ENCODE measurements around the gene SLC4A1. TPM values are rescaled to one million over a fixed set of nuclear protein-coding genes. Genes with fewer than 3 reads are reported as not detected.
A peak's percentile ranks its signal among the peaks of the same experiment; 100 is the strongest.

Gene SLC4A1
- total and polyA plus RNA-seq, 2 of the 13 experiments (the other 11 are each of a cell fraction or from before 2014, with no cell fraction given), result not detected

DNA sequence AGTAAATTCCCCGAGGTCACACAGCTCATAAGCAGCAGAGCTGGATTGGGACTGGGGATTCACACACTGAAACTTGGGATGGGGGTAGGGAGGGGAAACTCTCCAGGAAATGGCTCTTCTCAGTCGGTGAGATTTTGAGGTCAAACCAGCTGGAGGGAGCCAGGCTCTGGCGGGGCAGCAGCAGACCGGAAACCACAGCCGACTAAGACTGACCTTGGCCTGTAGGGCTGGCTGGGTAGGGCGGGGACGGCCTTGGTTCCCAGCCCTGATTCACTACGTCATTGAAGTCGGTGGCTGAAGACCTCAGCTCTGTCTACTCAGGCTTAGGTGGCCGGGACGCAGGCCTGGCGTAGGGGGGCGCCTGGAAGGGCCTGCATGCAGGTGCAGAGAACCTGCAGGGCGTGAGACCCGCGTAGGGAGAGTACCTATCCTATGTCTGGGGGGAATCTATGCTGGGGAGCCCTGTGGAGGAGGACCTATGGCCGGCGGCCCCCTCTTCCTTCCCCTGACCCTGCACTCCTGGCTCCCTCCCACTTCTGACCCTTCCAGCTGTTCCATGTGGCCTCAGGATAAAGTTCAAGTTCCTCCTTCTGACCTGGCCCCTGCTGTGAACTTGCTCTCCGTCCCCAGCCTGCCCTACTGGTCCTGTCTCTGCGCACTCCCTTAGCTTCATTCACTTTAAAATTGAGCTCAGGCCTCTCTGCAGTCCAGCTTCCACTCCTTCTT lies 11.9 kb upstream of the SLC4A1 start (continued):
- TF ChIP-seq, protein P1, sequence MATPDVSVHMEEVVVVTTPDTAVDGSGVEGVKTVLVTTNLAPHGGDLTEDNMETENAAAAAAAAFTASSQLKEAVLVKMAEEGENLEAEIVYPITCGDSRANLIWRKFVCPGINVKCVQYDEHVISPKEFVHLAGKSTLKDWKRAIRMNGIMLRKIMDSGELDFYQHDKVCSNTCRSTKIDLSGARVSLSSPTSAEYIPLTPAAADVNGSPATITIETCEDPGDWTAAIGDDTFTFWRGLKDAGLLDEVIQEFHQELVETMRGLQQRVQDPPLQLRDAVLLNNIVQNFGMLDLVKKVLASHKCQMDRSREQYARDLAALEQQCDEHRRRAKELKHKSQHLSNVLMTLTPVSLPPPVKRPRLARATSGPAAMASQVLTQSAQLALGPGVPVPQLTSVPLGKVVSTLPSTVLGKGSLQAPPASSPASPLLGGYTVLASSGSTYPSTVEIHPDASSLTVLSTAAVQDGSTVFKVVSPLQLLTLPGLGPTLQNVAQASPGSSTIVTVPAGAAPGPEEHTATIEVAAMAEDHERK (CRISPR knock-in tag; IDR thresholded peaks at IDR 0.05; ENCODE audit: low read depth), result no peak
- TF ChIP-seq MED13 (CRISPR knock-in tag; IDR thresholded peaks at IDR 0.05) (no peak), THAP9 (CRISPR knock-in tag; IDR thresholded peaks at IDR 0.05; ENCODE audit: borderline replicate concordance) (no peak; the same call in 1 of the 2 replicates), ZNF747 (CRISPR knock-in tag; IDR thresholded peaks at IDR 0.05; ENCODE audit: borderline replicate concordance) (no peak; the same call in 1 of the 2 replicates), ZNF501 (CRISPR knock-in tag; IDR thresholded peaks at IDR 0.05) (peak; percentile 73), ZNF841 (CRISPR knock-in tag; IDR thresholded peaks at IDR 0.05; ENCODE audit: borderline replicate concordance) (no peak), DMTF1 (CRISPR knock-in tag; IDR thresholded peaks at IDR 0.05) (no peak), ZBTB1 (CRISPR knock-in tag; IDR thresholded peaks at IDR 0.05; ENCODE audit: borderline replicate concordance) (no peak), REXO4 (CRISPR knock-in tag; IDR thresholded peaks at IDR 0.05; ENCODE audit: borderline replicate concordance) (no peak), TBL1XR1 (IDR thresholded peaks at IDR 0.05; ENCODE audit: borderline replicate concordance, low read length, partially characterized antibody) (peak; percentile 70), SP5 (CRISPR knock-in tag; IDR thresholded peaks at IDR 0.05; ENCODE audit: borderline replicate concordance, low read depth) (peak; percentile 91), ZNF720 (CRISPR knock-in tag; IDR thresholded peaks at IDR 0.05) (no peak), GABPA (IDR thresholded peaks at IDR 0.05; ENCODE audit: low read depth, low read length) (no peak), GABPA (CRISPR knock-in tag; IDR thresholded peaks at IDR 0.05; ENCODE audit: low read depth) (peak; percentile 83), SNAPC5 (CRISPR knock-in tag; IDR thresholded peaks at IDR 0.05; ENCODE audit: borderline replicate concordance) (no peak), HMG20B (CRISPR knock-in tag; conservative IDR thresholded peaks at IDR 0.05) (peak; percentile 63; the same call in 1 of the 2 replicates)
- TF ChIP-seq, protein P2, sequence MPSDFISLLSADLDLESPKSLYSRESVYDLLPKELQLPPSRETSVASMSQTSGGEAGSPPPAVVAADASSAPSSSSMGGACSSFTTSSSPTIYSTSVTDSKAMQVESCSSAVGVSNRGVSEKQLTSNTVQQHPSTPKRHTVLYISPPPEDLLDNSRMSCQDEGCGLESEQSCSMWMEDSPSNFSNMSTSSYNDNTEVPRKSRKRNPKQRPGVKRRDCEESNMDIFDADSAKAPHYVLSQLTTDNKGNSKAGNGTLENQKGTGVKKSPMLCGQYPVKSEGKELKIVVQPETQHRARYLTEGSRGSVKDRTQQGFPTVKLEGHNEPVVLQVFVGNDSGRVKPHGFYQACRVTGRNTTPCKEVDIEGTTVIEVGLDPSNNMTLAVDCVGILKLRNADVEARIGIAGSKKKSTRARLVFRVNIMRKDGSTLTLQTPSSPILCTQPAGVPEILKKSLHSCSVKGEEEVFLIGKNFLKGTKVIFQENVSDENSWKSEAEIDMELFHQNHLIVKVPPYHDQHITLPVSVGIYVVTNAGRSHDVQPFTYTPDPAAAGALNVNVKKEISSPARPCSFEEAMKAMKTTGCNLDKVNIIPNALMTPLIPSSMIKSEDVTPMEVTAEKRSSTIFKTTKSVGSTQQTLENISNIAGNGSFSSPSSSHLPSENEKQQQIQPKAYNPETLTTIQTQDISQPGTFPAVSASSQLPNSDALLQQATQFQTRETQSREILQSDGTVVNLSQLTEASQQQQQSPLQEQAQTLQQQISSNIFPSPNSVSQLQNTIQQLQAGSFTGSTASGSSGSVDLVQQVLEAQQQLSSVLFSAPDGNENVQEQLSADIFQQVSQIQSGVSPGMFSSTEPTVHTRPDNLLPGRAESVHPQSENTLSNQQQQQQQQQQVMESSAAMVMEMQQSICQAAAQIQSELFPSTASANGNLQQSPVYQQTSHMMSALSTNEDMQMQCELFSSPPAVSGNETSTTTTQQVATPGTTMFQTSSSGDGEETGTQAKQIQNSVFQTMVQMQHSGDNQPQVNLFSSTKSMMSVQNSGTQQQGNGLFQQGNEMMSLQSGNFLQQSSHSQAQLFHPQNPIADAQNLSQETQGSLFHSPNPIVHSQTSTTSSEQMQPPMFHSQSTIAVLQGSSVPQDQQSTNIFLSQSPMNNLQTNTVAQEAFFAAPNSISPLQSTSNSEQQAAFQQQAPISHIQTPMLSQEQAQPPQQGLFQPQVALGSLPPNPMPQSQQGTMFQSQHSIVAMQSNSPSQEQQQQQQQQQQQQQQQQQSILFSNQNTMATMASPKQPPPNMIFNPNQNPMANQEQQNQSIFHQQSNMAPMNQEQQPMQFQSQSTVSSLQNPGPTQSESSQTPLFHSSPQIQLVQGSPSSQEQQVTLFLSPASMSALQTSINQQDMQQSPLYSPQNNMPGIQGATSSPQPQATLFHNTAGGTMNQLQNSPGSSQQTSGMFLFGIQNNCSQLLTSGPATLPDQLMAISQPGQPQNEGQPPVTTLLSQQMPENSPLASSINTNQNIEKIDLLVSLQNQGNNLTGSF (CRISPR knock-in tag; IDR thresholded peaks at IDR 0.05), result no peak
